ENCODE results near the gene P2RX1. TPM values are rescaled to one million over a fixed set of nuclear protein-coding genes. Genes with fewer than 3 reads are reported as not detected.

Gene P2RX1
- total and polyA plus RNA-seq, 4 donors = 0.44 to 5.2 (median 0.64) TPM

DNA sequence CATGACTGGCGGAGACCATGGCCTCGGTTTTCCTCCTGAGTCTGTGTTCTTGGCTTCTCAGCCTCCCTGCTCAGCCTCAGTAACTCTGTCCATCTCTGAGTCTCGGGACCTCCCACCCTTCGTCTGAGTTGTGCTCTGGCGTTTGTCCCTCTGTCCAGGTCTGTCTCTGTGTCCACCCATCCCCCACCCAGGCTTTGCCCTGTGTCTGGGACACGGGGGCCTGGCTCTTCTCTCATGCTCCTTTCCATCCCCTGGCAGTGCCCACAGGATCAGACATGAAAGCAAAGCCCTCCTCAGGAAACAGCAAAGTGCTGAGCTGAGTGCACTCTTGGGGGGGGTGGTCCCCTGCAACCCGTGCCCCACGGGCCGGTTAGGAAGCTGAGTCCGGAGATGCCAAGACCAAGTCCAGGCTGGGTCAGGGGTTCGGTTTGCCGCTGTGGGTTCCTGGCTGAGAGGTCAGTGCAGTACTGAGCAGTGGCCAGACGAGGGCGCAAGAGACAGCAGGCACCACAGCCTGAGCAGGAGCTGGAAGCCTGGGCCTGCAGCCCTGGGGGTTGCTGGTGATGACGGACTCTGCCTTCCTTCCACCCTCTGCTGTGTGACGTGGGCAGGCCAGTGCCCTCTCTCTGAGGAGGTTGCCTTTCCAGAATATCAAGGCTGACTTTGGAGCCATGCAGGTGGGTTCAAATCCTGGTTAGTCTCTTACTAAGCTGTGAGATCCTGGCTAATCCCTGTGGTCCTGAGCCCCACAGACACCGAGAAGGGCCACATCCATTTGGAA lies 2.5 kb downstream of the P2RX1 start (continued):
- TF ChIP-seq HNF4G (IDR thresholded peaks at IDR 0.05) (no peak), HNF4A (conservative IDR thresholded peaks at IDR 0.05) (no peak)

- peaks cover 0 to 4% (median 2%) of the 10 kb centered on the region in 4 donors for H3K4me1 ChIP-seq (ENCODE audit: control insufficient read depth in 4 of 4, insufficient read depth in 4 of 4, low read length in 3 of 4)
- no peak overlapping the region for H3K4me3 ChIP-seq (ENCODE audit: low read depth in 1 of 3, low read length in 3 of 3)
- no peaks in the 10 kb centered on the region for H3K27me3 ChIP-seq (ENCODE audit: control insufficient read depth in 4 of 4, insufficient read depth in 4 of 4, low read length in 3 of 4)
- no peak for TF ChIP-seq FOXA1 (IDR thresholded peaks at IDR 0.05)
- TF ChIP-seq, protein P1, sequence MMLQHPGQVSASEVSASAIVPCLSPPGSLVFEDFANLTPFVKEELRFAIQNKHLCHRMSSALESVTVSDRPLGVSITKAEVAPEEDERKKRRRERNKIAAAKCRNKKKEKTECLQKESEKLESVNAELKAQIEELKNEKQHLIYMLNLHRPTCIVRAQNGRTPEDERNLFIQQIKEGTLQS (IDR thresholded peaks at IDR 0.05) = no peak
- no peak for TF ChIP-seq YY1 (IDR thresholded peaks at IDR 0.05)
- TF ChIP-seq FOXA2 (IDR thresholded peaks at IDR 0.05) = no peak
- no peak for TF ChIP-seq JUND (IDR thresholded peaks at IDR 0.05)
- no peak for TF ChIP-seq GABPA (IDR thresholded peaks at IDR 0.05 in 1 of 2, conservative IDR thresholded peaks at IDR 0.05 in 1 of 2)
- TF ChIP-seq NR2F2 (IDR thresholded peaks at IDR 0.05) = no peak
- no peak for TF ChIP-seq EGR1 (IDR thresholded peaks at IDR 0.05; ENCODE audit: low read depth in 2 of 2)
- no peak for TF ChIP-seq HNF4G (IDR thresholded peaks at IDR 0.05)
- TF ChIP-seq HNF4A (conservative IDR thresholded peaks at IDR 0.05) = no peak
- TF ChIP-seq CTCF (IDR thresholded peaks at IDR 0.05; ENCODE audit: low read depth, low read length, missing input control) = no peak
- TF ChIP-seq MAX (IDR thresholded peaks at IDR 0.05) = no peak
- TF ChIP-seq RAD21 (IDR thresholded peaks at IDR 0.05) = no peak
- no peak overlapping the region for H3K27ac ChIP-seq (ENCODE audit: low read depth in 1 of 2, low read length in 2 of 2)
- no peak overlapping the region for H3K9ac ChIP-seq (ENCODE audit: low read depth in 1 of 2, low read length in 2 of 2)
- no peak for DNase-seq (ENCODE audit: low spot score)
- no peaks in the 10 kb centered on the region for H3K9me3 ChIP-seq (ENCODE audit: control insufficient read depth in 4 of 4, low read length in 3 of 4)
- H3K36me3 ChIP-seq (ENCODE audit: control insufficient read depth in 4 of 4, insufficient read depth in 3 of 4, low read depth in 1 of 4, low read length in 3 of 4) = no peaks in the 10 kb centered on the region
- 96% methylated on average over 2 of the region's 2 CpGs for WGBS
Measured at GRCh38 chr17:3912827-3913226, 3.4 kb downstream of the P2RX1 start.

GRCh38 chr17:3911271-3912053 lies 4.8 kb downstream of the P2RX1 start:
- TF ChIP-seq CTCF (IDR thresholded peaks at IDR 0.05; ENCODE audit: low read depth, low read length, missing input control) (no peak), YY1 (IDR thresholded peaks at IDR 0.05) (no peak), FOXA2 (IDR thresholded peaks at IDR 0.05) (no peak), TAF1 (conservative IDR thresholded peaks at IDR 0.05) (no peak), RAD21 (IDR thresholded peaks at IDR 0.05) (no peak), RXRA (IDR thresholded peaks at IDR 0.05) (no peak), FOXA1 (IDR thresholded peaks at IDR 0.05) (no peak), JUND (IDR thresholded peaks at IDR 0.05) (no peak), NR2F2 (IDR thresholded peaks at IDR 0.05) (no peak)
- no peak for DNase-seq (ENCODE audit: low spot score)
- Histone ChIP-seq H3K4me3 (ENCODE audit: low read depth in 1 of 3, low read length in 3 of 3) (no peak overlapping the region), H3K9ac (ENCODE audit: low read depth in 1 of 2, low read length in 2 of 2) (no peak overlapping the region), H3K4me1 (ENCODE audit: control insufficient read depth in 4 of 4, insufficient read depth in 4 of 4, low read length in 3 of 4) (peaks cover 0 to 4% (median under 1%) of the 10 kb centered on the region in 4 donors), H3K9me3 (ENCODE audit: control insufficient read depth in 4 of 4, low read length in 3 of 4) (no peaks in the 10 kb centered on the region), H3K36me3 (ENCODE audit: control insufficient read depth in 4 of 4, insufficient read depth in 3 of 4, low read depth in 1 of 4, low read length in 3 of 4) (no peaks in the 10 kb centered on the region), H3K27ac (ENCODE audit: low read depth in 1 of 2, low read length in 2 of 2) (no peak overlapping the region), H3K27me3 (ENCODE audit: control insufficient read depth in 4 of 4, insufficient read depth in 4 of 4, low read length in 3 of 4) (no peaks in the 10 kb centered on the region)
- 75% methylated on average over 30 of the region's 30 CpGs for WGBS
